ENCODE data around the gene PTPRM.

Gene PTPRM

DNA sequence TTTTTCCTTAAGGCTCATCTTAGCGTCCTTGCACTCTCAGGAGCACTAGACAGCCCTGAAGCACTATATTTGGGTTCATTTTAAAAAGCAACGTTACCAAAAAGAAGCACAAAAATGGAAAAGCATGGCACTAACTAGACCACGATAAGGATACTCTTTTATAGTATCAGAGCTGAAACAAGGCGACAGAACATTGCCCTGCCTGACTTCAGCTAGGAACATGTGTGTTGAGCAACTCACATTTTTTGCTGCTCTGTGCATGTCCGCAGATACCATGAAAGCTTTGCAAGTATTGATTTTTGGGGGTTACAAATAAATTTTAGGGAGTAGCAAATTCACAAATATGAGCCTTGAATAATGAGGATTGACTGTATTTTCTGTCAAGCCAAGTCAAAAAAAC is 332.0 kb downstream of the PTPRM start:
- no peak for DNase-seq (ENCODE audit: low read depth in 2 of 2)

DNA sequence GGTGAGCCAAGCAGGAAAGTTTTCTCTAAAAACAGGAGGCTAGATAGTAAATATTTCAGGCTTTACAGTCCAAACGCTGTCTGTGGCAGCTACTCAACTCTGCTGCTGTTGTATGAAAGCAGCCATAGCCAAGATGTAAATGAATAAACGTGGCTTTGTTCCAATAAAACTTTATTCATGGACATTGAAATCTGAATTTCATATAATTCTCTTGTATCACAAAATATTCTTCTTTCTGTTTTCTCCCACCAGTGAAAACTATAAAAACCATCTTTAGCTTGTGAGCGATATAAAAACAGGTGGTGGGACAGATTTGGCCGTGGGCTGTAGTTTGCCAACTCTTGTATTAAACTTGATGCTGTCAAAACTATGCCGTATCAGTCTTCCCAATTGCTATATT is 333.0 kb downstream of the PTPRM start:
- DNase-seq (ENCODE audit: low read depth in 2 of 2): no peak

DNA sequence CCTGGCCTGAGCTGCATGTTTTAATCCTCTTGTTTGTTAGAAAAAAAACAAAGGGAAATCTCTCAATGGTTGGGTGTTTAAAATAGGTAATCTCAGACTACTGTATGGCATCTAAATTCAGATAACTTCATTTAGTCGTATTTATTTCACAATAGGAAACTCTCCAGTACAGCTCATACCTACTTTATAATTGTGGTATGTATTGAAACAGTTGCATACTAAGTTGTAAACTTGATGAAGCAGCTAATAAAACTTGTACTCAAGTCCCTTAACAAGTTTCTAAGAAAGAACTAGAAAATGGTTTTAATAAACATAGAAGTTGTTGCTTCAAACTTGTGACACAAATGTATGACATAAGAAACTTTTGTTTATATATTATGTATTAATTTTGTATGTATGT is 334.5 kb downstream of the PTPRM start:
- DNase-seq (ENCODE audit: low read depth in 2 of 2): no peak

DNA sequence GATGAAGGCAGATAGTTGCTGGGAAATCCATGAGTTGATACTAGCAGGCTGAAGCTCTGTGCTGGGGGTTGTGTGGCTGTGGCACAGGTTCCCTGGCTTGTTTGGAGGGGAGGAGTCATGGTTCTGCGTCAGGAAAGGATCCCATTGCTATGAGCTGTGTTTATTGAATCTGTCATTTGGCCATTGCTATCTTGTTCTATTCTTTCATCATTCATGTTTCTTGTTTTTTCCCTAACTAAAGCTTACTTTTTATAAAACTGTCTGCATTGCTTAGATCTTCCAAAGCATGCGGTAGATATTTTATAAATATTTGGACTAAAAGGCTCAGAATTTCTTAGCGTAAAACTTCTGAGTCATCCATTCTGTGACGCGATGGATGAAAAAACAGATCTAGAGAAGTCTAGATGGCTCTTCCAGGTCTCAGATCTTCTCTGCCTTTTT is 335.3 kb downstream of the PTPRM start:
- no peak for DNase-seq (ENCODE audit: low read depth in 2 of 2)

DNA sequence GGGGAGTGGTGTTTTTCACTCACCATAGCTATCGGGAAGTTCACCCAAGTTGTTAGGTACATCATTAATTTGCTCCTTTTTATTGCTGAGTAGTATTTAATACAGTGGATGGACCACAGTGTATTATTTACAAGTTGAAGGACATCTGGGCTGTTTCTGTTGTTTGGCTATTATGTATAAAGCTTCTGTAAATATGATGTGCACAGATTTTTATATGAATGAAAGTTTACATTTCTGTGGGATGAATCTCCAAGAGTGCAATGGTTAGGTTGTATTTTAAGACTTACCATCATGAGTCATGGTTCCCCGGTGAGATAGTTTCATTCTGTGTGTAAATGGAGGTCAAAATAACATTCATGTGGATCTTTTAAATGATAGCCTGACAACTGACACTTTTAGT is 337.4 kb downstream of the PTPRM start:
- DNase-seq (ENCODE audit: low read depth in 2 of 2): no peak

DNA sequence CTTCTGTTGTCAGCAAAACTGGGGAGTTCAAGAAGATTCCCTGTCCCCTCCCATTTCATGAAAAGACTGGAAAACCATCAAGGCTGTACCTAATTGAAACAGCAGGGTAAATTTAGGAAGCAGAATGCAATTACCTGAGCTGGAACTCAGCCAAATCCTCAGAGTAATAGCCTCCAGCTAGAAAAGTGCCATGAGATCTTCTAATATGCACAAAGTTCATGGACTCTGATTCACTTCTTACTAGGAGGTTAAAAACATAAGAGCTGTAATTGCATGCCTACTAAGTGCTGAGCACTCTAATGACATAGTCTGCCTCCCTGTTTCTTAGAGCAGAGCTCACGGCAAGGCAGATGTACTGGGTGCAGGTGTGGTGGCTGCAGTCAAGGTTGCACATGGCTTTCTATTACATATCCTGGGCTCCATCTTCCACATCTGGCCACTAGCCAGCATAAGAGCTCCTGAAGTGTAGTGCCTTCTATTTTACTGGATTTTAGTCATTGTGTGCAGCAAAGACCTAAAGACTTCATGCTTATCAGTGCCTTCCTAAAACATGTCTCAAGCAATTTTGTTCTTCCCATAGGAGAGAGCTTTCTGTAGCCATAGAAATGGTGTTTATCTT is 341.7 kb downstream of the PTPRM start:
- DNase-seq (ENCODE audit: low read depth in 2 of 2): no peak

DNA sequence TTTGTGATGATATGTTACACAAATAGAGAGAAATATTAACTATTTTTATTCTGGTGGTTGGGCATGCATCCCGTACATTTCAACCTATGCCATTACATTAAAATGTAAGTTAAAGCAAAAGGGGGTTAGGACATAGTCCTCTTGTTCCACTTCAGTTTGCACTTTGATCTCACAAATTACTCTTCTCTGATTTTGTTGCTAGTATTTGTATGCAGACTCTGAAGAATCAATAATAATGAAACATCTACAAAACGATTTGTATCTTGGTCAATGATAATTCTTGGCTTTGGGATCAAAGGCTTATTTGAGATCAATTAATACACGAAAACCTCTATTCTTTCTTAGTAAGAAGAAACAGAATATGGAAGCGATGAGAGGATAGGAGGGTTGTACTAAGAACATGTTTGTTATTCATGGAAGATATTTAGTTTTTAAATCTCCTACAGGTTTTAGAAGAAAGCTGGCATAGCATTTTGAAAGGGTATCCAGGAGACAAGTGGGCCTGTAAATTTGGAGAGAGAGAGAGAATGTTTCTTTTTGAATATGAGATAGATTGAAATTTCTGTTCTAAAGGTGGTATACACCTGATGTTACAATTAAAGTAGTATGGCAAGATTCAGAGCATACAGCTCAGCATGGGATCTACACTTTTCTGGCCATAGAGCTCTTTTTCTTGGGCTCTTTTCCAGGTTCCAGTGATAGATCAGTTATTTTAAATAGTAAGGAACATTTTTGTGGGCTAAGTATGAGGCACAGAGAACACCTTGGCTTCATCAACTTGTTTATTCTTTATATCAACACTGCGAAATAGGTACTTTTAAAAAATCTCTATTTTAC is 347.9 kb downstream of the PTPRM start:
- no peak for DNase-seq (ENCODE audit: low read depth in 2 of 2)

DNA sequence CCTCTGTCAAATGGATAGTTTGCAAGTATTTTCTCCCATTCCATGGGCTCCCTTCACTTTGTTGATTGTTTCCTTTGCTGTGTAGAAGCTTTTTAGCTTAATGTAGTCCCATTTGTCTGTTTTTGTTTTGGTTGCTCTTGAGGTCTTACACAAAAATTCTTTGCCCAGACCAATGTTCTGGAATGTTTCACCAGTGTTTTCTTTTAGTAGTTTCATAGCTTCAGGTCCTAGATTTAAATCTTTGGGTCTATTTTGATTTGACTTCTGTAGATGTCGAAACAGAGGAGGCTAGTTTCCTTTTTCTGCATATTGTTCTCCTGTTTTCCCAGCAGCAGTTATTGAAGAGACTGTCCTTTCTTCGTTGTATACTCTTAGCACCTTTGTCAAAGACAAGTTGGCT is 351.6 kb downstream of the PTPRM start:
- DNase-seq (ENCODE audit: low read depth in 2 of 2): no peak

DNA sequence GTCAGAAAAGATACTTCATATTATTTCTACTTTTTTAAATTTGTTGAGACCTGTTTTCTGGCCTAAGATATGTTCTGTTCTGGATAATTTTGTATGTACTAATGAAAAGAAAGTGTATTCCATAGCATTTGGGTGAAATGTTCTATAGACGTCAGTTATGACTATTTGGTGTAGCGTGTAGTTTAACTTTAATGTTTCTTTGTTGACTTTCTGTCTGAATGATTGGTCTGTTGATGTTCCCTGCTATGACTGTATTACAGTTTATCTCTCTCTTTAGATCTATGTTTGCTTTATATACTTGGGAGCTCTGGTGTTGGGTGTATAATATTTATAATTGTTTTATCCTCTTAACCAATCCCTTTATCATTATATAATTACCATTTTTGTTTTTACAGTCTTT is 352.4 kb downstream of the PTPRM start:
- no peak for DNase-seq (ENCODE audit: low read depth in 2 of 2)

DNA sequence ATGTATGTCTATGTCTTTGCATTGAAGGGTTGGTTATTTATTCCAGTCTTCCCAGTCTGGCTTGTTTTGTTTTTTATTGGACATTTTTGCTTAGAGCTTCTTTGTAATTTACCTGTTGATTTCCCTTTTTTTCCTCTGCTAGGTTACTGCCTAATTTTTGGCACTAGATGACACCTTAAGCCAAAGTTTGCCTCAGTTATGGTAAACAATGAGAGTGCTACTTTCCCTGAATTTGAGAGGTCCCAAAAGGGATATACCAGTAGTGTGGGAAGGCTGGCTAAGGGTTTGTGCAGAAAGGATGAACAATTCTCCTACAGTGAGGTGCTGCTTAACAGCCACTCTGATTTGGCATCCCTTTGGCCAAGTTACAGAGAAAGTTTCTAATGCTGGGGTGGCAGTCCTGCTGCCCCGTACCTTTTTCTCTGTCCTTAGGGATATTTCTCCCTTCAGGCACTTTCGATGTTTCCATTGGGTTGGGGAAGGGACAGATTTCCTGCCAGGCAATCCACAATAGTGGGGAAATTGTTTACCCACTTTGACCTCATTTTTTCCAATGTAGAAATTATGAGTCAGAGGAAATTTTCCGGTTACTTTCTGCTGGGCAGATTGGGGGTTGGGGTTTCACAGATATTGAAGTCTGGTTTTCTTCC is 354.9 kb downstream of the PTPRM start:
- DNase-seq (ENCODE audit: low read depth in 2 of 2): no peak

DNA sequence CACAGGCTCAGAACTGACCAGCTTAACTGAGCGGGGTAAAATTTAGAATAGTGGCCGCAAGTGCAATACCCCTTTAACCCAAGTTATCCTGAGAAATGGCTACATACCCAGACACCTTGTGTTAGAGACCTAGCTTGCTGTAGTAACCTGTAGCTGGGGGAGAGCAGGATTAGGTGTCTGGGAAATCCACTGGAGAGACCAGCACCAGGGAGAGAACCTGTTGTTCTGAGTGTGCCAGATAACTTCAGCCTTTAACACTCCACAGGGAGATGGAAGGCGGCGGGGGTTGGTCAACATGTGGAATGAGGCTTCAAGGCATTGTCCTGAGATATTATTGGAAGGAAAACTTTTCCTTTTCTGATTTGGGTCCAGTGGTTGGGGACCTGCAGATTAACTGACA is 356.0 kb downstream of the PTPRM start:
- no peak for DNase-seq (ENCODE audit: low read depth in 2 of 2)

DNA sequence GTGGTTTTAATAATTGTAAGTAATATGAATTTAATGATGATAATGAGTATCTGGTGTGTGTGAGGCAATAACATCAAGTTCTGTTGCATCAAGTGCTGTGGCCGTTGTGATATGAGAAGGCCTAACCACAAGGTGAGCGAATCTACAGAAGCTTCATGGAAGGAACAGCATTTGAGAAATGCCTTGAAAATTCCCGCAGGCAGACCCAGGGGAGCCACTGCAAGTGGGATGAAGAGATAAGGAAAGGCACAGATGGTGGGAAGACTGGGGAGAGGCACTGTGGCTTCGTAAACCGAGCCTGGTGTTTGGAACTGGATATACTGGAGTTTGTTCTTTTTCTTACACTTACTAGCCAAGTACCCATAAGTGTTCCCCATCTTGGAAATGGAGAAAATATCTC is 357.5 kb downstream of the PTPRM start:
- no peak for DNase-seq (ENCODE audit: low read depth in 2 of 2)

DNA sequence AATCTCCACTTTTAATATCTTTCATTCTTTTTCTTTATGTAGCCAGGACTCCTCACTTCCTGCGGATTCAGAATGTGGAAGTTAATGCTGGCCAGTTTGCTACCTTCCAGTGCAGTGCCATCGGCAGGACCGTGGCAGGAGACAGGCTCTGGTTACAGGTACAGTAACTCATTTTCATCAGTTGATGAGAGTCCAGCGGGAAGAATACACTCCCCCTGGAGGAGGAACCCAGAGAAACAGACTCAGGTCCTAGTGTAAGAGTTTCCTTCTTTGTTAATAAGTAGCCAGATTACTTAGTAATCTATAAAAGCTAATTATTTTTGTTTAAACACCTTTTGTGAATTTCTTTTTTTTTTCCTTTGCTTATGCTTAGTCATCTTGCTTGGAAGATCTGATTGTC is 359.4 kb downstream of the PTPRM start:
- DNase-seq (ENCODE audit: low read depth in 2 of 2): no peak

DNA sequence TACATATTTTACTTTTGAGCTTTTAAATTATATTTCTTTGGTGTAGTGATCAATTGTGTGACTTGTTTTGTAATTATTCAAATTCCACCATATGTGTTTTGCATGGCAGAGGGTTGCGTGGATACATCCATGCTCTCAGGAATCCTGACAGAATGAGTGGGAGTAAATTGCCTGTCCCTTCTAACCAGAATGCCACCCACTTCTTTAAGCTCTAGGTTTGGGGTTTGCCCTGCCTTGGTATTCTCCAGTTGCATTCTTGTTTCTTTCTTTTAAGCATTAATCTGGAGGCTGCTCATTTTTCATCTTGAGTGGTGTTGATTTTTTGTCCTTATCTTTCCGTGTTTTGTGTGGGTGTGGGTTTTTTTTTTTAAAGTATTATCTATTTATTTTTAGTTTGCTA is 360.0 kb downstream of the PTPRM start:
- no peak for DNase-seq (ENCODE audit: low read depth in 2 of 2)

DNA sequence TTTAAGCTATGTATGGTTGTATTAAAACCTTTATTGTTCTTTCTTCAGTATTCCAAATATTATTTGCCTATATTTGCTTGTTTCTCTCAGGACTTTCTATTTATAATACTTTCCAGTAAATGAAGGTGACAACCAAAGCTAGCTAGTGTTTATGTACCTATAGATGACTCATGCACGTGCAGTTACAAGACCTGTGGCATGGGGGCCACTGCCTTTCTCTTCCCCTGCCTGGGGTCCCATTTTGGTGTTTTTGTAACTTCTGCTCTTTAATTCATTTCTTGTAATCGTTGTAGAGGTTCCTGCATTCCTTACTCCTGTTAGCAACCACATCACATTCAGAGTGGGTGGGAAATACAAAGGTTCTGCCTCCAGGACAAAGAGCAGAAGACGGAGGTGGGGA is 364.6 kb downstream of the PTPRM start:
- DNase-seq (ENCODE audit: low read depth in 2 of 2): no peak

DNA sequence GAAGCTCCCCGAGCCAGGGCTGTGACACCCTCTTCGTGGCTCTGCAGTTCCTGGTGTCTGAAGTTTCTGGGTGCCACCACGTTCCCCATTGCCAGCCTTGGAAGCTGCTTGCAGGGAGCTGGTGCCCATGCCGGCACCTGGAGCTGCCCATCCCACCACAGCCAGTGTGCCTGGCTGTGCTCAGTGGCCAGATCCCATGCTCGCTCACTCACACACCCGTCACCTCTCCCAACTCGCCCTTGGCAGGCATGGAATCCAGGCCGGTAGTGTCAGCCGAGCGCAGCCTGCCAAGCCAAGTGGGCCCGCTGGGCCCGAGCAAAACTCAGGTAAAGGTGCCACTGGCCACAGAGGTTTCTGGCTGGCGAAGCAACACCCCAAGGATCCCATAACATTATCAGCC is 370.2 kb downstream of the PTPRM start:
- DNase-seq (ENCODE audit: low read depth in 2 of 2): no peak

DNA sequence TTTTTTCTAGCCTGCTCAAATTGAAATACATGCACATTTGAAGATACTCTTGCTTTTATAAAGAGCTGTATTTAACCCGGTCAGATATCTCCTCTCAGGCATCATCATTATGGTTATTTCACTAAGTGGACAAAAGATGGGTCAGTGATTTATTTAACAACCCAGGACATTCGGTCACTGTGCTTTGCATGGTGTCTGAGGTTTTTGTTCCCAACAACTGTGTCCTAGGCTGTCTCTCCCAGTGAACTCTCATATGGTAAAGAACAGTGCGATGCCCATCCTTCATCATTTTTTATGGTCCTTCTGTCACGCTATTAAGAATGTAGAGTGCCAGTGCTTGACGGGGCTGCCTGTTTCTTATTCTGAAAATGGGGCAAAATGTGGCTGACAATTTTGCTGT is 372.4 kb downstream of the PTPRM start:
- no peak for DNase-seq (ENCODE audit: low read depth in 2 of 2)

DNA sequence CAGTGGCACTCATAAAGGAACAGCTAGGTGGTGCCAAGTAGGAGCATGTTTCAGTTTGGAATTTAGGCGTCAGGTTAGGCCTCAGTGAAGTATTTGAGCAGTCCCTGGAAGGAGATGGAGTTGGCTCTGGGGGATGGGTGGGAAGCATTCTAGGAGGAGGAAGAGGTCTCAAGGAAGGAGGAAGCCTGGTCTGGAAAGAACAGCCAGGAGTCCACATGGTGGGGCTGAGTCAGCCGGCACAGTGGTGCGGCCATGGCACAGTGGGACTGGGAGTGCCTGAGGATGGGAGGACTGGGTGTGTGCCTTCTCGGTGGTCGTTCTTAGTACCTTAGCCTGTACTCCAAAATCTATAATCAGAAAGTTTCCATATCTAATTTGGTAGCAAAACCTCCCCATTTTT is 373.3 kb downstream of the PTPRM start:
- DNase-seq (ENCODE audit: low read depth in 2 of 2): no peak

DNA sequence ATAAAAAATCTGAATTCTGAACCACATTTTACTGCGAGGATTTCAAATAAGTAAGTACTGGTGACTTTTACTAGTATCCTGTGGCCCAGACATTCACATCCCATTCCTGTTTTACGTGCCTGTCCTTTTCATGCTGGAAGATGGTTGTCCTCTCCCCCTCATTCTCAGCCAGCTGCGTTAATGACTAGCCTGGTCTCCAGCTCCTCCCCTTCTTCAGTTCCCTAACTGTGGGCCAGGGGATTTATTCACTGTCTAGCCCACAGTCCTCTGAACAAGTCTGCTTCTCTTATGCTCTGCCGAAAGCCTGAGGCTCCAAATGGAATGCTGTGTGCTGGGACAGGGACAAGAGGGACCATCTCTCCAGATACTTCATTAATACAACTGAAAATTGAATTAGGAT is 373.9 kb downstream of the PTPRM start:
- no peak for DNase-seq (ENCODE audit: low read depth in 2 of 2)

DNA sequence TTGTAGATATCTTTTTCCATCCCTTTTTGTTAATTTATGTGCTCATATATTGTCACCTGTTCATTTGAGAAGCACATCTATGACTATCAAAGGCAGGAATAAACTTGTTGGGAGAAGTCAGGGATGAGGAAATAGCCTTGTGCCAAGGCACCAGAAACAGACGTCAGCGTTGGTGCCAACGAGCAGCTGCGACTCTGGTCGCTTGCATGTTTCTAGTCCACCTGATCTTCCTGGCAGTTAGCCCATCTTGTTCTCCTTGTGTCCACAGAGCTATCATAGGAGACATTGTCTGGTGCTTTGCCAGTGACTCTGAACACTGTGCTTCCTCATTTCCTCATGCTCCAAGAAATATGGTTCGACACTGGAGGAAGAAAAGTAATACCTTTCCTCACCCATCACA is 374.4 kb downstream of the PTPRM start:
- no peak for DNase-seq (ENCODE audit: low read depth in 2 of 2)

DNA sequence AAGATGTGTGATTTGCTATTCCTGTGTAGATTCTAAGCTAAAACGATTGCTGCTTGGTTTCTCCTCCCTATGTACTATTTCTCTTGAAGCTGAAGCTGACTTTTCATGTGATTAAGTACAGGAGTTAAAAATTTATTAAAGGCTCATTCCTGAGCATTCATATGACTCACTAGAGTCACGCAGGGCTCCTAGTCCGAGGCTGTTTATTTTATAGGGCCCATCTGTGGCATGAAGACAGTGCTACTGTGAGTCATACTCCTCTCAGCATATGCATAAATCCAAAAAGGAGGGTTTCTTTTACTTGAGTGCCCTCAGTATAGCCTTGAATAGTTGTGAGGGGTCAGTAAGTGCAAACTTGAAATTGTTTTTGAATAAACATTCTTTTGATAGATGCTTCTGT is 378.8 kb downstream of the PTPRM start:
- DNase-seq (ENCODE audit: low read depth in 2 of 2): no peak

DNA sequence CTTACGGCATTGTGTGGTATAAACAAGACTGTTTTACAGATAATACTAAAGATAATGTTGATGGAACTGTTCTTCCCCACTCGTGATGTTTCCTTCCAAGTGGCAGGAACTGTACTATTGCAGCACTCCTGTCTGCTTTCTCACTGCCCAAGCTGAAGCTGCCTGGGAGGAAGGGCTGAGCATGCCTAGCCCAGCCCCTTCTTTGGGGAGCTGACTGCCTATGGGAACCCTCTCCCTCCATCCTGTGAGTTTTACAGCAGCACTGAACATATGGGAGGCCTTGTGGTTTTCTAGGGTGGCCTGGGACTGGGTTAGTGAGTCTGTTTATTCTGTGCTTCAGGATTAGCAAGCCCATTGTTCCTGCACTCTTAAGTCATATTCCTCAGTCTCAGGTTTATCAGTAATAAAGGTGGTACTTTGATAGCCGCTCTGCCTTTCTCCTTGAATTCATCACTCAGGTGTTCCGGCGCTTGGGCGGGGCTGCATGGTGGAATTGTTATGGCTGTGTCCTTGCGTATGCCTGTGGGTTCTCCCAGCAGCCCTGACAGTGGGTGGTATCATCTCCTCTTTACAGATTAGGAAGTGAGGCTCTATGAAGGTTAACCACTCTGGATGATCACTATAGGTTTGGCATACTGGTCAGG is 379.7 kb downstream of the PTPRM start:
- no peak for DNase-seq (ENCODE audit: low read depth in 2 of 2)
